ENCODE results near the gene SLC13A3. TPM values are rescaled to one million over a fixed set of nuclear protein-coding genes. Genes with fewer than 3 reads are reported as not detected.

SLC13A3 gene
- total and polyA plus RNA-seq, 2 of the 4 experiments (the other 2 are of a cell fraction), result 2.5 to 4.2 TPM

DNA sequence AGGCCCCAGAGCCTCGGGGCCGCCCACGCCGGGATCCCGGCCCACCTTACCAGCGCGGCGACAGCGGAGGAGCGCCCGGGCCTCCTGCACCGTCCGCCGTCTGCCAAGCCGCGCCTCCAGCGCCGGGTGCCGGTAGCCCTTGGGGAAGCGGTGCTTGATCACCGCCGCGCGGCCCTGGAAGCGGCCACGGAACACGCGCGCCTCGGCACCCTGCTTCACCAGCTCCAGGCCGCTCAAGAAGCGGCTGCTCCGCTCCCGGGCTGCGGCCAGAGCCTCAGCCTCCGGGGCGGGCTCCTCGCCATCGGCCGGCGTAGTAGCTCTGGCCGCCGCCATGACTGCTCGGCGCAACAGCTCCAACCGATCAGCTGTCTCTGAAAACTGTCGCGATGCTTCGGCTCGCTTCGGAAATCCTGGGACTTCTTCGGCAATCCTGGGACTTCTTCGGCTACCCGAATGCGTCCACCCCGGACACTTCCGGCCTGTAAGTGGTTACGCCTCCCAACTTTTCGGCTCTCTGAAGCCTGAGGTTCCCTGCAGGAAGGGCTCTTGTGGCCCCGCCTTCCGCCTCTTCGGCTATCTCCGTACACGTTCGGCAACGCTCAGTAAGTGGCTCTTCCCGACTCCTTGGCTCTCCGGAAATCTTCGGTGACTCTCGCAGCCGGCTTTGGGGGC lies 38.0 kb upstream of the SLC13A3 start, which contains the start of gene TP53RK (continued):
- TF ChIP-seq CEBPB (IDR thresholded peaks at IDR 0.05; ENCODE audit: low read depth, low read length) (peak; percentile 38; the same call in 1 of the 2 replicates), POLR2A (IDR thresholded peaks at IDR 0.05; ENCODE audit: low read depth, low read length) (peak; percentile 96), RFX5 (IDR thresholded peaks at IDR 0.05; ENCODE audit: low read depth, low read length) (no peak)

DNA sequence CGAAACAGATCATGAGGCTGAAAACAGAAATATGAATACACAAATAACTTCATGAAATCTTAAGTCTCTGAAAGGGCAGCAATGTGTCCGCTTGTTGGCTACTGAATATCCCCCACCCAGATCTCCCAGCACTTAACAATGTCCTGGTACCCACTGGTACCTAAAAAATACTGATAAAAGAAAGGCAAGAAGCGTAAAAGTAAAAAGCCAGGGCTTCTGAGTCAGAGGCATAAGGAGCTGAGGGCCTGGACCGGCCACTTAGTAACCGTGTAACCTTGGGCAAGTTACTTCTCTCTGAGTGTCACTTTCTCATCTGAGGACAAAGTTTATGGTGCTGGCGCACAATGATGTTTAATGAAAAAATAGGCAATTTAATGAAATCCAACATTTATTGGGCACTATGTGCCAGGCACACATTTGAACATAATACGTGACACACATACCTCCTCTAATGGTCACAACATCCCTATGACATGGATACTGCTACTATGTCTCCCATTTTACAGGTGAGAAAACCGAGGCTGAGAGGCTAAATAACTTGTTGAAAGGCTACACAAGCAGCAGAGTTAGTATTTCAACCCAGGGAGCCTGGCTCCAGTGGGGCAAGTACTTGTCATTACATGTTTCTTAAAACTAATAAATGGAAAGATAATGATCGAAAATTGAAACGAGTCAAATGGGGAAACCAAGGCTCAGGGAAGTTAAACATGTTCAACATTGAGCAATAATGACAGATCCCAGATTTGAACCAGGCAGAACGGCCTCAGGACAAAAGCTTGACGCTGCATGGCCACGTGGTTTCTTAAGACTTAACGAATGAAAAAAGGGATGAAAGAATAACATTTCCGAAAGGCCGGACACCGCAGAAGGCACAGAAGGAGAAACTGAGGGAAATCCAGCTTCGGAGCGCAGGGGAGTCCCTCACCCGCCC lies 37.2 kb upstream of the SLC13A3 start:
- H2AFZ ChIP-seq (replicated peaks; ENCODE audit: low read length, poor library complexity), result peak overlapping the region; percentile 97

More for the DNA sequence above, 37.2 kb upstream of the SLC13A3 start:
- H3K56ac ChIP-seq (ENCODE audit: extremely low read depth, insufficient read depth, low read length), result peak overlapping the region; percentile 86
- DNase-seq (peak; percentile 33), ATAC-seq (ENCODE audit: low read depth) (no peak)
- no peak overlapping the region for H2BK120ac ChIP-seq (ENCODE audit: low read depth, low read length)
- peak overlapping the region; percentile 86 for H3K4ac ChIP-seq (ENCODE audit: low read depth, low read length)
- H4K20me1 ChIP-seq (ENCODE audit: insufficient read depth, low read length), result 0 out of 2 replicates have a peak, but pooled peaks cover 3% of the 10 kb centered on the region
- H3K18ac ChIP-seq (ENCODE audit: low read depth, low read length), result peak overlapping the region; percentile 45
- peak overlapping the region; percentile 15 for H4K91ac ChIP-seq (ENCODE audit: insufficient read depth, low read depth, low read length)
- TF ChIP-seq CEBPB (IDR thresholded peaks at IDR 0.05; ENCODE audit: low read depth, low read length) (peak; percentile 85), RCOR1 (IDR thresholded peaks at IDR 0.05; ENCODE audit: insufficient replicate concordance, low read length) (peak; percentile 65), POLR2A (IDR thresholded peaks at IDR 0.05; ENCODE audit: low read depth, low read length) (no peak), RFX5 (IDR thresholded peaks at IDR 0.05; ENCODE audit: low read depth, low read length) (no peak), MXI1 (IDR thresholded peaks at IDR 0.05; ENCODE audit: borderline replicate concordance, low read depth, low read length) (peak; percentile 61; the same call in 1 of the 2 replicates)
- TF ChIP-seq, protein P1, sequence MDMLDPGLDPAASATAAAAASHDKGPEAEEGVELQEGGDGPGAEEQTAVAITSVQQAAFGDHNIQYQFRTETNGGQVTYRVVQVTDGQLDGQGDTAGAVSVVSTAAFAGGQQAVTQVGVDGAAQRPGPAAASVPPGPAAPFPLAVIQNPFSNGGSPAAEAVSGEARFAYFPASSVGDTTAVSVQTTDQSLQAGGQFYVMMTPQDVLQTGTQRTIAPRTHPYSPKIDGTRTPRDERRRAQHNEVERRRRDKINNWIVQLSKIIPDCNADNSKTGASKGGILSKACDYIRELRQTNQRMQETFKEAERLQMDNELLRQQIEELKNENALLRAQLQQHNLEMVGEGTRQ (IDR thresholded peaks at IDR 0.05; ENCODE audit: low read depth, low read length), result peak; percentile 66
- H3K36me3 ChIP-seq (ENCODE audit: control insufficient read depth, insufficient read depth, low read length), result peaks cover 5% of the 10 kb centered on the region
- dilution Hi-C loops (cut with HindIII; ENCODE audit: low sequenced_read_pairs, unreplicated experiment), result no loop called here
- H3K14ac ChIP-seq (replicated peaks; ENCODE audit: low read depth, low read length), result peak overlapping the region; percentile 90
- BruUV-seq (replicated peaks), result TSS peak; percentile 18
- no peak overlapping the region for H2BK20ac ChIP-seq (ENCODE audit: low read depth, low read length)
- H4K5ac ChIP-seq (ENCODE audit: low read depth, low read length), result peak overlapping the region; percentile 79; the same call in 1 of the 2 replicates
- peak overlapping the region; percentile 77 for H2AK5ac ChIP-seq (ENCODE audit: low read depth, low read length)
- peak overlapping the region; percentile 88 for H3K23ac ChIP-seq (ENCODE audit: low read depth, low read length)
- peaks cover 5% of the 10 kb centered on the region; the same call in 1 of the 2 replicates for H3K9me1 ChIP-seq (ENCODE audit: insufficient read depth, low read length)
- H2BK5ac ChIP-seq (ENCODE audit: low read depth, low read length, poor library complexity, severe bottlenecking), result peak overlapping the region; percentile 73
- WGBS, 2 experiments (ENCODE audit: extremely low coverage in 2 of 2, insufficient read length in 1 of 2), result 0% methylated on average over 10 of the region's 20 CpGs; no CpG with 5 or more reads in 1 of the 2 experiments
- peak overlapping the region; percentile 19 to 64; a peak in 2 of 4 replicates for H4K8ac ChIP-seq (ENCODE audit: low read depth in 2 of 2, low read length in 2 of 2)
- ChIA-PET POLR2A (ENCODE audit: unreplicated experiment) (no interaction called here), CTCF (interaction anchor here (0.6 kb wide), 2 partner anchors 397 to 434 kb away, joined by 3 read pairs; no protein-coding TSS in a partner anchor)
- H3K27me3 ChIP-seq (ENCODE audit: control insufficient read depth, insufficient read depth, low read length), result no peaks in the 10 kb centered on the region
- intact Hi-C loops (cut with micrococcal nuclease), result loop anchor here (5.0 kb wide), 1 partner anchor 1726 kb away; the partner anchor contains the start of gene TOMM34
- H3K4me2 ChIP-seq (ENCODE audit: low read depth, low read length), result peak overlapping the region; percentile 100
- H2BK15ac ChIP-seq (ENCODE audit: low read depth, low read length), result no peak overlapping the region; the same call in 2 of the 3 replicates
- in situ Hi-C loops (cut with MboI; ENCODE audit: low sequenced_read_pairs), result no loop called here
- peaks cover 13 to 49% of the 10 kb centered on the region in 2 experiments for H3K79me1 ChIP-seq (ENCODE audit: low read depth in 1 of 2, low read length in 2 of 2)
- H3K4me3 ChIP-seq (ENCODE audit: insufficient read depth, low read depth, low read length), result peak overlapping the region; percentile 70
- H2AK9ac ChIP-seq (replicated peaks; ENCODE audit: low read depth, low read length, poor library complexity), result peak overlapping the region; percentile 95
- peak overlapping the region; percentile 82 for H3K27ac ChIP-seq (ENCODE audit: insufficient read depth, low read length)
- H3K4me1 ChIP-seq (ENCODE audit: control insufficient read depth, insufficient read depth, low read length), result peaks cover 5% of the 10 kb centered on the region
- no peaks in the 10 kb centered on the region for H3K9me3 ChIP-seq (ENCODE audit: control insufficient read depth, insufficient read depth, low read length)
- H3K9ac ChIP-seq (ENCODE audit: low read depth, low read length), result peak overlapping the region; percentile 81
